Measurements from ENCODE around the gene PCNX2. TPM values are rescaled to one million over a fixed set of nuclear protein-coding genes. Genes with fewer than 3 reads are reported as not detected.

The PCNX2 gene
- total and polyA plus RNA-seq, 4 donors: 2.0 to 15.1 (median 6.4) TPM

- H3K4me1 ChIP-seq (ENCODE audit: control insufficient read depth in 5 of 5, insufficient read depth in 5 of 5, low read length in 5 of 5): peaks cover 0 to 17% (median 2%) of the 10 kb centered on the region in 5 donors
- no peak overlapping the region for H3K4me3 ChIP-seq
- DNase-seq (no peak), ATAC-seq (ENCODE audit: insufficient read depth, low FRiP score) (no peak)
- H3K9me3 ChIP-seq (ENCODE audit: control insufficient read depth in 4 of 4, insufficient read depth in 3 of 4, low read length in 3 of 4): no peaks in the 10 kb centered on the region
- WGBS, 2 donors: 93 to 97% methylated on average over 6 of the region's 6 CpGs
- H3K27ac ChIP-seq (ENCODE audit: low read depth in 1 of 2, low read length in 1 of 2): no peak overlapping the region
- no peaks in the 10 kb centered on the region for H3K36me3 ChIP-seq (ENCODE audit: control insufficient read depth in 4 of 4, insufficient read depth in 4 of 4, low read length in 4 of 4)
- TF ChIP-seq CTCF (IDR thresholded peaks at IDR 0.05; ENCODE audit: control extremely low read depth, extremely low read depth): no peak
- no peaks in the 10 kb centered on the region for H3K27me3 ChIP-seq (ENCODE audit: control insufficient read depth in 3 of 3, insufficient read depth in 3 of 3, low read length in 2 of 3)
- no peak overlapping the region for H3K9ac ChIP-seq (ENCODE audit: insufficient read depth in 1 of 2, low read length in 2 of 2)
Measured at GRCh38 chr1:233248014-233248413, 47.5 kb downstream of the PCNX2 start.

- peaks cover 0 to 19% (median 3%) of the 10 kb centered on the region in 5 donors for H3K4me1 ChIP-seq (ENCODE audit: control insufficient read depth in 5 of 5, insufficient read depth in 5 of 5, low read length in 5 of 5)
- H3K9ac ChIP-seq (ENCODE audit: insufficient read depth in 1 of 2, low read length in 2 of 2): no peak overlapping the region
- no peak overlapping the region for H3K27ac ChIP-seq (ENCODE audit: low read depth in 1 of 2, low read length in 1 of 2)
- no peak for DNase-seq
- no peaks in the 10 kb centered on the region for H3K27me3 ChIP-seq (ENCODE audit: control insufficient read depth in 3 of 3, insufficient read depth in 3 of 3, low read length in 2 of 3)
- WGBS, 2 donors: 87 to 95% methylated on average over 5 of the region's 5 CpGs
- no peaks in the 10 kb centered on the region for H3K36me3 ChIP-seq (ENCODE audit: control insufficient read depth in 4 of 4, insufficient read depth in 4 of 4, low read length in 4 of 4)
- no peaks in the 10 kb centered on the region for H3K9me3 ChIP-seq (ENCODE audit: control insufficient read depth in 4 of 4, insufficient read depth in 3 of 4, low read length in 3 of 4)
- no peak for ATAC-seq (ENCODE audit: insufficient read depth, low FRiP score)
- no peak overlapping the region for H3K4me3 ChIP-seq
- TF ChIP-seq CTCF (IDR thresholded peaks at IDR 0.05; ENCODE audit: control extremely low read depth, extremely low read depth): no peak
Measured at GRCh38 chr1:233246965-233247364, 48.6 kb downstream of the PCNX2 start.

GRCh38 chr1:233245191-233245765, 50.2 kb downstream of the PCNX2 start:
- Histone ChIP-seq H3K9ac (ENCODE audit: insufficient read depth in 1 of 2, low read length in 2 of 2) (no peak overlapping the region), H3K27ac (ENCODE audit: low read depth in 1 of 2, low read length in 1 of 2) (no peak overlapping the region), H3K4me1 (ENCODE audit: control insufficient read depth in 5 of 5, insufficient read depth in 5 of 5, low read length in 5 of 5) (peaks cover 0 to 18% (median 3%) of the 10 kb centered on the region in 5 donors), H3K4me3 (no peak overlapping the region), H3K36me3 (ENCODE audit: control insufficient read depth in 4 of 4, insufficient read depth in 4 of 4, low read length in 4 of 4) (no peaks in the 10 kb centered on the region), H3K9me3 (ENCODE audit: control insufficient read depth in 4 of 4, insufficient read depth in 3 of 4, low read length in 3 of 4) (no peaks in the 10 kb centered on the region), H3K27me3 (ENCODE audit: control insufficient read depth in 3 of 3, insufficient read depth in 3 of 3, low read length in 2 of 3) (no peaks in the 10 kb centered on the region)
- ATAC-seq (ENCODE audit: insufficient read depth, low FRiP score) (no peak), DNase-seq (no peak)
- TF ChIP-seq CTCF (IDR thresholded peaks at IDR 0.05; ENCODE audit: control extremely low read depth, extremely low read depth): no peak
- whole genome bisulfite sequencing, 2 donors: 80 to 91% methylated on average over 8 of the region's 8 CpGs

- no peaks in the 10 kb centered on the region for H3K9me3 ChIP-seq (ENCODE audit: control insufficient read depth in 4 of 4, insufficient read depth in 3 of 4, low read length in 3 of 4)
- ATAC-seq (ENCODE audit: insufficient read depth, low FRiP score) (no peak), DNase-seq (no peak)
- peaks cover 0 to 16% (median 3%) of the 10 kb centered on the region in 5 donors for H3K4me1 ChIP-seq (ENCODE audit: control insufficient read depth in 5 of 5, insufficient read depth in 5 of 5, low read length in 5 of 5)
- no peak overlapping the region for H3K9ac ChIP-seq (ENCODE audit: insufficient read depth in 1 of 2, low read length in 2 of 2)
- H3K4me3 ChIP-seq: no peak overlapping the region
- no peak for TF ChIP-seq CTCF (IDR thresholded peaks at IDR 0.05; ENCODE audit: control extremely low read depth, extremely low read depth)
- no peaks in the 10 kb centered on the region for H3K27me3 ChIP-seq (ENCODE audit: control insufficient read depth in 3 of 3, insufficient read depth in 3 of 3, low read length in 2 of 3)
- H3K27ac ChIP-seq (ENCODE audit: low read depth in 1 of 2, low read length in 1 of 2): no peak overlapping the region
- WGBS, 2 donors: 86 to 89% methylated on average over 6 of the region's 6 CpGs
- H3K36me3 ChIP-seq (ENCODE audit: control insufficient read depth in 4 of 4, insufficient read depth in 4 of 4, low read length in 4 of 4): no peaks in the 10 kb centered on the region
Measured at GRCh38 chr1:233244183-233244582, 51.3 kb downstream of the PCNX2 start.
